ENCODE data around the gene GANAB.
"Not testable (repeated sequence)": the region's sequence is repeated elsewhere in the genome, so short reads cannot be mapped to it uniquely, and the experiment has no call there.

The GANAB gene

GRCh38 chr11:62621027-62621566, 25.3 kb downstream of the GANAB start:
- DNase-seq = no peak

GRCh38 chr11:62616957-62617356, 29.5 kb downstream of the GANAB start:
- not testable (repeated sequence) for DNase-seq

- no peak for DNase-seq
These were observed 30.9 kb downstream of the GANAB start for GRCh38 chr11:62615521-62615920.

GRCh38 chr11:62614275-62614674, 32.1 kb downstream of the GANAB start:
- DNase-seq = no peak

GRCh38 chr11:62613291-62613778, 33.1 kb downstream of the GANAB start:
- no peak for DNase-seq

GRCh38 chr11:62612366-62613290, 33.8 kb downstream of the GANAB start, which contains the start of the genes EML3 and ROM1:
TSS of gene EML3 (minus strand) at chr11:62612775. CDS start at chr11:62612457, 318 bp downstream.
TSS of gene ROM1 (plus strand) at chr11:62613257. CDS start at chr11:62613282, 25 bp downstream.
- peak; percentile 93 for DNase-seq

GRCh38 chr11:62611705-62612365, 34.6 kb downstream of the GANAB start:
- peak; percentile 63 for DNase-seq

GRCh38 chr11:62610814-62611704, 35.4 kb downstream of the GANAB start:
- no peak for DNase-seq

- DNase-seq = no peak
These were observed 36.0 kb downstream of the GANAB start for GRCh38 chr11:62610403-62610802.

DNA sequence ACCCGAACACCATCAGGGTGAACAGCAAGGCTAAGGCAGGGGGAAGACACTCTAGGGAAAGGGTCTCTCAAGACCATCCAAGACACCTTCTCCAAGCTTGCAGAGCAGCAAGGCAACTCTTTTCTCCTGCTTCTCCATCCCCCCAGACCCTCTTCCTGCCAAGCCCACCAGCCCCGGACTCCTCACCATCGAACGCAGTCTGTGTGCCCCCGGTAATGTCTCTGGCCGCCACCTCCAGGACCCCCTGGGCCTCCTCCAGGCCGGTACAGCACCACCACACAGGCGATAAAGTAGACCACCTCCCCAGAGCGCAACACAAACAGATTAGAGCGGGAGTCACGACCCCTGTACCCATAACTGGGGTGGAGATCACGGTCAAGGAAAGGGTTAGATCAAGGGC, 37.6 kb downstream of the GANAB start:
- DNase-seq = no peak

DNA sequence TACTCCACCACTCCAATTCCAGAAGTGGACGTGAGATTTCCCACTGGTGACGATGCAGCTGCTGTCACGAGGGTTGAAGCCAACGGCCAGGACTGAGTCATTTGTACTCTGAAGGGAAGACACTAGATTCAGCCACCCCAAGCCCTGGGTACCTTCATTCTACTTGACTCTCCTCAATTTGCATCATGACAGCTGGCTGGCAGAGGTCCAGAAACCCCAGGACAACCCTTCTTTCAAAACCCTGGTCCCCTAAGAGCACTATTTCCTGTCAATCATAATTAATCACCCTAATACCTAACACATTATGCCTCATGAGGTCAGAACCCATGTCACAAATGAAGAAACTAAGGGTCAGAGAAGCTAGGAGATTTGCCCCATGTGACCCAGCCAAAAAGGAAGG, 38.7 kb downstream of the GANAB start:
- peak; percentile 33 for DNase-seq

- DNase-seq = no peak
These were observed 40.5 kb downstream of the GANAB start for GRCh38 chr11:62605902-62606301.

- DNase-seq = no peak
These were observed 40.9 kb downstream of the GANAB start for GRCh38 chr11:62605467-62605866.

- no peak for DNase-seq
These were observed 41.8 kb downstream of the GANAB start for GRCh38 chr11:62604460-62605120.

GRCh38 chr11:62603776-62604299, 42.6 kb downstream of the GANAB start:
- DNase-seq = no peak

DNA sequence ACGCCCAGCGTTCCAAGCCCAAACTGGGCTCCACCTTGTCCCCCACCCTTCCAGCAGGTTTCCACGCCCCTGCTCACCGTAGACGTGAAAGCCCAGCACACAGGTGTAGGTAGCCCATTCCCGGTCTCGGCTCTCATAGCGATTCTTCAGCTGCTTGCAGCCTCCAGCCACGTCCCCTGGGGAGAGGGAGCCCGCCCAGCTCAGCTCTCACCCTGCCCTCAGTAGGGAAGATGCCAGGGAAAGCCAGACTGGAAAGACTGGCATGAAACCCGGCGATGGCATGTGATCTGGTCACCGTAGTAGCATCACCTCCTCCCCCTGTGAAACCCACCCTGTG, 43.4 kb downstream of the GANAB start:
- DNase-seq = no peak

DNA sequence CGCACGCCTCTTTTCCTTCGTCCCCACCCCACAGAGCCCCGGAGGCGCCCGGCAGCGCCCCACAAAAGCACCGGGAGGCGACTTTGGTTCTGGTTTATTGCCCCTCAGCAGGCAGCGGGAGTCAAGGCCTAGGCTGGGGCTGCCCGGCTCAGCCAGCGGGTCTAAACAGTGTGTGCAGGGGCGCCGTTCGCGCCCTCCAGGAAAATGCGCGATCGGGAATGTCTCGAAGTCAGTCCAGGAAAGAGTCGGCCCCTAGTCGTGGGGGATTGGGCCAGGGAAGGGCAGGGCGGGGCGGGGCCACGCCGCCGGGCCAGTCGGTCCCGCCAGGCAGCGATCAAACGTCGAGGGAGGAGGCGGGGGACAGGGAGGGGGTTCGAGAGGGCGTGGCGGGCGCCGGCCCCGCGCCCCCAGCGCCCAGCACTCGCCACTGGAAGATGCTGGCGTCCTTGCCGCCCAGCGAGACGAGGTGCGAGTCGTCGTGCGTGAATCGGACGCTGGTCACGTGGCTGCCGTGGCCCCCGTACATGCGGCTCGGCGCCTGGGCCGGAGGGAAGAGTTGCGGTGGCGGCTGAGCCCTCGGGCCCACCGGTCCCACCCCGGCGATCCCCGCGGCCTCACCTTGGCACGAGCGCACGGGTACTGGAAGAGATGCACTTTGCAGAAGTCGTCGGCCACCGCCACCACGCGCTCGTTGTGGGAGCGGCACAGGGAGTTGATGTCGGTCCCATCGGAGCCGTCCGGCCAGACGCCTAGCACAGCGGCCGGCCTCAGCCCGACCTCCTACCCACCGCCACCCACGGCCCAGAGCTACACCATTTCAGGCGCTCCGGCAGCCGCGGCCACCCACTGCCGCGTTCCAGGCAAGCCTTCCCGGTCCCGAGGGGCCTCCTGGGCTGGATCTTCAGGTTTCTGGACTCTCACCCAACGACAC, 44.0 kb downstream of the GANAB start:
- no peak for DNase-seq

DNA sequence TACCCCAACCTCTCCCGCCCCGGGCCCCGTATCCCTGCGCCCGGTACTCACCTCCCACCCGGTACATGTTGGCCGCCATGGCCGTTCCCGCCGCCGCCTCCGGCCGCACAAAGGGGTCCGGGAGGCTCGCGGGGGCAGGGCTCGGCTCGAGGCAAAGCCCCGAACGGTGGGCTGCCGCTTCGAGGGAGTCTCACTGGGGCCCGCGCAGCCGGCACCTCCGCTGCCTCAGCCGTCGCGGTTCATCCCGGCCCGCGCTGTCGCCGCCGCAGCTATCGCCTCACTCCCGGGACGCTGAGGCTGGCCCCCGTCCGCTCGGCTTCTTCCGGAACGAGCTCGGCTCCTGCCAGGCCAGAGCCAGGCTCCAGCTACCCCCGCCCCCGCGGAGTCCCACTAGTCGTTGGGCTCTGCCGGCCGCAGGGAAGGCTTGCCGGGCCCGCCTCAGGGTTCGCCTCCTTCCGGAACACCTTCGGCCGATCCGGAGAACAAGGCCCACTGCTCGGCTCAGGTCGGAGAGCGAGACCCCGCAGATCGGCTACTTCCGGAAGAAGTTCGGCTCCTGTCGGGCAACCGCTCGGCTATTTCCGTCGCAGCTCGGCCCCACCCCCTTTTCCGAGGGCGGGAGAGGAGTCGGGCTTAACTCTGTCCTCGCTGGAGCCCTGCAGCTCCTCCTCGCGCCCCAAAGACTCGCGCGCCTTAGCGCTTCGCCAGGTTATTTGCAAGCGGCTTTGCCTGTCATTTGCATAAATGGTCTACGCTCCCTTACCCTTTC, 44.9 kb downstream of the GANAB start, which contains the start of gene MTA2:
Gene MTA2 (minus strand): TSS at position 494 of the 769 bp plus-strand sequence. CDS start 415 bp downstream, at position 79.
- DNase-seq = peak; percentile 99

- peak; percentile 54 for DNase-seq
These were observed 45.4 kb downstream of the GANAB start for GRCh38 chr11:62601122-62601371.

Data from hematopoietic multipotent progenitor cell treated with erythropoietin and hydrocortisone succinate and interleukin-3 and kit ligand, for 6 days (in vitro differentiated cells).